Mucosa of stomach (tissue), 1 donor: ENCODE data around the gene CARHSP1.

Experiments used
- H3K27me3 ChIP-seq: one replicate; pipeline ENCODE4 v1.7.0; 2013; ENCODE audit warnings: mild to moderate bottlenecking, low read length; ENCODE audit not compliant: control insufficient read depth, insufficient read depth
- H3K36me3 ChIP-seq: one replicate; pipeline ENCODE4 v1.7.0; 2013; ENCODE audit warnings: low read length; ENCODE audit not compliant: control insufficient read depth, insufficient read depth
- H3K4me1 ChIP-seq: one replicate; pipeline ENCODE4 v1.7.0; 2013; ENCODE audit warnings: mild to moderate bottlenecking, low read length; ENCODE audit not compliant: control insufficient read depth, insufficient read depth
- H3K4me3 ChIP-seq: one replicate; pipeline ENCODE4 v1.7.0; 2013; ENCODE audit warnings: low read length
- H3K9ac ChIP-seq: one replicate; pipeline ENCODE4 v1.7.0; 2013; ENCODE audit warnings: mild to moderate bottlenecking, low read length, moderate library complexity
- H3K9me3 ChIP-seq: one replicate; pipeline ENCODE4 v1.7.0; 2013; ENCODE audit warnings: mild to moderate bottlenecking, low read length, moderate library complexity; ENCODE audit not compliant: control insufficient read depth
- donor health status: Pancreatic carcinoma.

The CARHSP1 gene

GRCh38 chr16:8904018-8904430 lies 35.2 kb upstream of the CARHSP1 start:
- no peak overlapping the region for H3K4me3 ChIP-seq
- no peak overlapping the region for H3K9ac ChIP-seq
- peaks cover 30% of the 10 kb centered on the region for H3K36me3 ChIP-seq
- peaks cover 8% of the 10 kb centered on the region for H3K4me1 ChIP-seq
- H3K9me3 ChIP-seq: no peaks in the 10 kb centered on the region
- no peaks in the 10 kb centered on the region for H3K27me3 ChIP-seq

DNA sequence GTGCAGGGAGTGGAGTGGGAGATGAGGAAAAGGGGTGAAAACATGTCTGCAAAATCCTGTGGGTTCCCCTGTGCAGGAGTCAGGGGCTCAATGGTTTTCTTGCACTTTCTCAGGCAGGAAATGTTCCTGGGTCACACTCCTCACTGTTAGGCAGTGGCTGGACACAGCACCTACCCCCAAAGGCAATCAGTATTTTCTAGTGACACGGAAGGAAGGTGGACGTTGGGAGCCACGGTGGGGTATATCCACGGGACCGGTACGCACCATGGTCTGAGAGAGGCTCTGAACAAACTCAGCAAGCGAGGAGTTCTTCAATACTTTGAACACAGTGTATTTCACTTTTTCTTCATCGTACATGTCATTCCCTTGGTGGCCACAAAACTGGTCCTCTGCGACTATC lies 34.2 kb upstream of the CARHSP1 start:
- H3K9ac ChIP-seq: no peak overlapping the region
- peaks cover 35% of the 10 kb centered on the region for H3K36me3 ChIP-seq
- H3K4me3 ChIP-seq: no peak overlapping the region
- no peaks in the 10 kb centered on the region for H3K9me3 ChIP-seq
- H3K4me1 ChIP-seq: no peaks in the 10 kb centered on the region
- no peaks in the 10 kb centered on the region for H3K27me3 ChIP-seq

DNA sequence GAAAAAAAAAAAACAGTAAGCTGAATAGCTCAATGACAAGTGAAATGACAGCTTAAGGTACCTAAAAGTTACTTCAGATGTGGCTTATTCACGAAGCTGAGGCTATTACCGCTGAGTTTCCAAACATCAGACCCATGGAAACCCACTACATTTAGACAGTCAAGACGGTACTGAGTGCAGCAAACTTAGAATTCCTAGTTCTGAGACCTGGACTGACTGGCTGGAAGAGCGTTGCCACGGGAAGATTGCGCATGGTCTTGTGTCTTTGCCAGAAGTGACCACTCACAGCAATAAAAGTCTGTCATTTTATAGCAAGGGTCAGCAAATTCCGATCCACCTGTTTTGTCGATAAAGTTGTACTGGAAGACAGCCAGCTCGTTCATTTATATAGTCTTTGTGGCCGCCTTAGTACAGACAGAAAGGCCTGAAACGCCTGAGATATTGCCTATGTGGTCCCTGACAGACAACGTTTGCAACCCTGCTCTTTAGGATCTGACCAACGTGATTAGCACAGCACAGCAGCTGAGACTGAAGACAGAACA lies 32.6 kb upstream of the CARHSP1 start:
- Histone ChIP-seq H3K27me3 (no peaks in the 10 kb centered on the region), H3K9me3 (no peaks in the 10 kb centered on the region), H3K36me3 (peaks cover 31% of the 10 kb centered on the region), H3K4me1 (no peaks in the 10 kb centered on the region), H3K4me3 (no peak overlapping the region), H3K9ac (no peak overlapping the region)

- Histone ChIP-seq H3K4me1 (no peaks in the 10 kb centered on the region), H3K4me3 (no peak overlapping the region), H3K9me3 (no peaks in the 10 kb centered on the region), H3K27me3 (no peaks in the 10 kb centered on the region), H3K9ac (no peak overlapping the region), H3K36me3 (peaks cover 22% of the 10 kb centered on the region)
These were observed 31.5 kb upstream of the CARHSP1 start for GRCh38 chr16:8900343-8900742.

DNA sequence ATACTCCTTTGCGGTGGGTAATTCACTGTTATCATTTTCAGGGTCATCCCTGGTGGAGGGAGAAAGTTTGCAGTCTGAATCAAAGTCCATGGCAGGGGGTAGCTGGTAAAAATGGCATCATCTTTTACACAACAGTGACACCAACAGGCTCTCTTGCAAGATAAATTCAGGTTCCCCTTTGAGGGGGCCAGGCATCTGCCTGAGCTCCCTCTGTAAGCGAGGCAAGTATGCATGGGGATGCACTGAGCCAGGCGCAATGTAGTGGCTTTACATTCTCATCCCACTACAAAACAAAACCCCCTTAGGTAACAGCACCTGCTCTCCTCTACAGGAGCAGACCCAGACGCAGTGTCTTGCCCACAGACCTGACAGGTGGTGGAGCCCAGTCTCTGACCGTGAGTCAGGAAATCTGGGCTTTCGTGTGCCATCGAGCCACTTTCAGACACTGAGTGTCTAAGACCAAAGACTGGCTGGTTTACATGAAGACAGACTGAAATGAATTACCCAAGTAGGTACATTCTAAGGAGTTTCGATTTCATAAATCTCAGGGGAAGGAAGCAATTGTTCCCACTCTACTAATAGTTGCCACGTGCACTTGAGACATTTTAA lies 31.0 kb upstream of the CARHSP1 start:
- no peak overlapping the region for H3K4me3 ChIP-seq
- H3K9ac ChIP-seq: no peak overlapping the region
- H3K36me3 ChIP-seq: peaks cover 24% of the 10 kb centered on the region
- H3K9me3 ChIP-seq: no peaks in the 10 kb centered on the region
- H3K27me3 ChIP-seq: no peaks in the 10 kb centered on the region
- no peaks in the 10 kb centered on the region for H3K4me1 ChIP-seq

DNA sequence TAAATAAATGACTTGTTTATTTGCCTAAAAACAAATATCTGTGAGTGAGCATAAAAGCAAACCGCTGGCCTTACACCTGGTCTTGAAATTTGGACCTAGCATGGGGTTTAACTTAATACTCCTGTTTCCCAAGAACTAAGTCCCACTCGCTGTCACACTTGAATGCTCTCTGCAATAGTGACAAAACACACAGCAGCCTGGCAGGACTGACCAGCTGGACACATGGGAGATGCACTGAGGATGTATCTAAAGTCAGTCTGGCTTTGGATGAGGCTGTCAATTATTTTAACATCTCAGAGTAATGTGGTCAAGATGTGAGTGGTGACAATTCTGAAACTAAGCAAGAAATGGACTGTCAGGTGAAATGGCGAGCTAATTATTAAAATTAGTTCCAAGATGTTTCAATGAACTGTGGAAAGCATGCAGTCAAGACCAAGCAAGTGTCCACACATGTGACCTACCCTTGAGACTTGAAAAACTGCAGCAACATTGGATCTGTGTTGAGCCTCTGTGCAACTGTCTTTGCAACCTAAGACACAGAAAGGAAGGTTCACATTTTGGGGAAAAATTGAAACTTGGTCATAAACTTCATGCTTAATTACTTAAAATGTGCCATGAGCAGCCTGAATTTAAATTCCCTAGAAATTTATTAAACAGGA lies 30.0 kb upstream of the CARHSP1 start:
- no peak overlapping the region for H3K4me3 ChIP-seq
- no peaks in the 10 kb centered on the region for H3K4me1 ChIP-seq
- no peaks in the 10 kb centered on the region for H3K9me3 ChIP-seq
- no peaks in the 10 kb centered on the region for H3K27me3 ChIP-seq
- peaks cover 32% of the 10 kb centered on the region for H3K36me3 ChIP-seq
- H3K9ac ChIP-seq: no peak overlapping the region

DNA sequence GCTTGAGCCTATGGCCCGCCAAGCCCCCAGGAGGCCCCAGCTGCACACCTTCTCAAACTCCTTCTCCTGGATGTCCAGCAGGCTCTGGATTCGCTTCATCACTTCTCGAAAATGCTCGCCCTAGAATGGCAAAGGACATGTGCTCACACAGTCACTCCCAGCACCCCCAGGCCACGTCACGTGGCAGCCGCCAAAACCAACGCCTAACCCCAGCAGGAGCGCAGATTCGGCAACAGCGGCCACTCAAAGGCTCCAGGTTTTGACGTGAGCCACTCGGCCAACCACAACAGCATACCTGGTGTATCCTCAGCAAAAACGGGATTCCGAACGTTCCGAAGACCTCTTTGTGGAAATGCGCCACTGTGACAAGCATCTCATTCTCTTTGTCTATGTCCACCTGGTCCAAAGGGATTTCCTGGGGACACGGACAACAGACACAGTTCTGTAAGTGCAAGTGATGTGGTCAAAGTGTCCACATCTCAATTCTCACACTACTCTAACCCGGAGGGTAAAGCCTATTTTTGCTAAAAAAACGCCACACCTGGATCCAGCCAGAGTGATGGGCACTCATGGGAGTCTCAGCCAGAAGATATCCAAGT lies 26.0 kb upstream of the CARHSP1 start:
- H3K4me3 ChIP-seq: no peak overlapping the region
- peaks cover 26% of the 10 kb centered on the region for H3K36me3 ChIP-seq
- no peaks in the 10 kb centered on the region for H3K9me3 ChIP-seq
- H3K9ac ChIP-seq: no peak overlapping the region
- H3K27me3 ChIP-seq: no peaks in the 10 kb centered on the region
- H3K4me1 ChIP-seq: no peaks in the 10 kb centered on the region

- H3K27me3 ChIP-seq: no peaks in the 10 kb centered on the region
- no peak overlapping the region for H3K9ac ChIP-seq
- H3K4me3 ChIP-seq: no peak overlapping the region
- peaks cover 26% of the 10 kb centered on the region for H3K36me3 ChIP-seq
- no peaks in the 10 kb centered on the region for H3K4me1 ChIP-seq
- H3K9me3 ChIP-seq: no peaks in the 10 kb centered on the region
These were observed 25.3 kb upstream of the CARHSP1 start for GRCh38 chr16:8893976-8894690.

DNA sequence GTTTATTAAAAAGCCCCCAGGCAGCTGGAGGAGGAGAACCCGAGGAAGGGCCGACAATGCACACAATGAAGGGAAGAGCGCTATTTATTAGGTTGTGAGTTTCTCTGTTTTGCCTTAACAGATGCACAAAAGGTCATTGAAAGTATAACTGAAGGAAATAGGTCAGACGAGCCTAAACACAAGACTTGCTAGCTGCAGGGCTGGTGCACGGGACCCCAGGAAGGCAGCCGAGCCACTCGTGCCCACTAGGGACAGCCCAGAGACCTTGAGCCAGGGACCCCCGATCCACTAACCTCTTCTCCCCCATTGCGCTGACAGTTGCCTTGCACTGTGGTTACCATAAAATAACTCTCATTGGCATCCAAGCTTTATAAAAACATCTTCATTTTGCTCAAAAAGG lies 24.6 kb upstream of the CARHSP1 start:
- Histone ChIP-seq H3K4me1 (no peaks in the 10 kb centered on the region), H3K36me3 (peaks cover 21% of the 10 kb centered on the region), H3K9me3 (no peaks in the 10 kb centered on the region), H3K9ac (no peak overlapping the region), H3K27me3 (no peaks in the 10 kb centered on the region), H3K4me3 (no peak overlapping the region)

- no peaks in the 10 kb centered on the region for H3K4me1 ChIP-seq
- H3K36me3 ChIP-seq: peaks cover 29% of the 10 kb centered on the region
- H3K9ac ChIP-seq: no peak overlapping the region
- no peaks in the 10 kb centered on the region for H3K27me3 ChIP-seq
- no peak overlapping the region for H3K4me3 ChIP-seq
- no peaks in the 10 kb centered on the region for H3K9me3 ChIP-seq
These were observed 23.3 kb upstream of the CARHSP1 start for GRCh38 chr16:8892101-8892575.

GRCh38 chr16:8890549-8890921 lies 21.7 kb upstream of the CARHSP1 start:
- H3K27me3 ChIP-seq: peaks cover 7% of the 10 kb centered on the region
- H3K9ac ChIP-seq: no peak overlapping the region
- no peaks in the 10 kb centered on the region for H3K9me3 ChIP-seq
- peaks cover 9% of the 10 kb centered on the region for H3K4me1 ChIP-seq
- no peak overlapping the region for H3K4me3 ChIP-seq
- H3K36me3 ChIP-seq: peaks cover 29% of the 10 kb centered on the region
